ENCODE results near the gene NUAK2.

Gene NUAK2

GRCh38 chr1:205346956-205347574 lies 25.5 kb upstream of the NUAK2 start:
- H3K4me3 ChIP-seq (ENCODE audit: low read length): no peak overlapping the region
- no peak for TF ChIP-seq CTCF (IDR thresholded peaks at IDR 0.05; ENCODE audit: insufficient read depth, low read depth, low read length, missing control alignments)
- peak; percentile 70 for DNase-seq (ENCODE audit: low read depth)

GRCh38 chr1:205345761-205346160 lies 24.2 kb upstream of the NUAK2 start:
- no peak for TF ChIP-seq CTCF (IDR thresholded peaks at IDR 0.05; ENCODE audit: insufficient read depth, low read depth, low read length, missing control alignments)
- DNase-seq (ENCODE audit: low read depth): no peak
- no peak overlapping the region for H3K4me3 ChIP-seq (ENCODE audit: low read length)

GRCh38 chr1:205344066-205344928 lies 22.8 kb upstream of the NUAK2 start:
- peak; percentile 33 for DNase-seq (ENCODE audit: low read depth)
- TF ChIP-seq CTCF (IDR thresholded peaks at IDR 0.05; ENCODE audit: insufficient read depth, low read depth, low read length, missing control alignments): no peak
- H3K4me3 ChIP-seq (ENCODE audit: low read length): no peak overlapping the region

GRCh38 chr1:205343431-205344065 lies 22.0 kb upstream of the NUAK2 start:
- H3K4me3 ChIP-seq (ENCODE audit: low read length): no peak overlapping the region
- no peak for TF ChIP-seq CTCF (IDR thresholded peaks at IDR 0.05; ENCODE audit: insufficient read depth, low read depth, low read length, missing control alignments)
- no peak for DNase-seq (ENCODE audit: low read depth)

- no peak for TF ChIP-seq CTCF (IDR thresholded peaks at IDR 0.05; ENCODE audit: insufficient read depth, low read depth, low read length, missing control alignments)
- no peak overlapping the region for H3K4me3 ChIP-seq (ENCODE audit: low read length)
- DNase-seq (ENCODE audit: low read depth): no peak
Measured at GRCh38 chr1:205342986-205343385, 21.4 kb upstream of the NUAK2 start.

- H3K4me3 ChIP-seq (ENCODE audit: low read length): no peak overlapping the region
- no peak for DNase-seq (ENCODE audit: low read depth)
- TF ChIP-seq CTCF (IDR thresholded peaks at IDR 0.05; ENCODE audit: insufficient read depth, low read depth, low read length, missing control alignments): no peak
Measured at GRCh38 chr1:205340676-205341075, 19.1 kb upstream of the NUAK2 start.

Data from epithelial cell of esophagus (primary cell).